GM19023 (cell line): Measurements from ENCODE around the gene OS9.
"Not testable (repeated sequence)": the region's sequence is repeated elsewhere in the genome, so short reads cannot be mapped to it uniquely, and the experiment has no call there.

ENCODE experiments used
- ATAC-seq: cut with Tn5 transposase; IDR thresholded peaks from one replicate; pipeline ENCODE4 v1.9.1; 2021; ENCODE audit warnings: mild to moderate bottlenecking, moderate library complexity; ENCODE audit not compliant: unreplicated experiment

Gene OS9

DNA sequence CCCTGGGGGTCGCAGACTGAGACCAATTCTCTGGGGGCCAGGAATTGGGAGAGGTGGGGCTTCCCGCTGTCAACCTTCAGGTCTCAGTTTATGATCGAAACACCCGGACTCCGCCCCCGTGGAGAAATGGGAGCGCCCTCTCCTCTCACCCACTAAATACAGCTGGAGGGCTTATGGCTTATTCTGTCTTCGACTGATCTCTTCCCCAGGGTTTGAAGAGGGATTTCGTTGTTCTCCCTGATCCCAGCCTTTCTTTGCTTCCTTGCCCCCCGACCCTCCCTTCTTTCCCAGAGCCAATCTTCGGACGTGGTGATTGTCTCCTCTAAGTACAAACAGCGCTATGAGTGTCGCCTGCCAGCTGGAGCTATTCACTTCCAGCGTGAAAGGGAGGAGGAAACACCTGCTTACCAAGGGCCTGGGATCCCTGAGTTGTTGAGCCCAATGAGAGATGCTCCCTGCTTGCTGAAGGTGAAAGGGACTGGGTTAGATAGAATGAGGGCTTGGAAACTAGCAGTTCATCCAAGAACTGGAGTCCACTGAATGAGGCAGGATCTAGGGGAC lies 607 bp downstream of the OS9 start:
- peak; percentile 3 for ATAC-seq

DNA sequence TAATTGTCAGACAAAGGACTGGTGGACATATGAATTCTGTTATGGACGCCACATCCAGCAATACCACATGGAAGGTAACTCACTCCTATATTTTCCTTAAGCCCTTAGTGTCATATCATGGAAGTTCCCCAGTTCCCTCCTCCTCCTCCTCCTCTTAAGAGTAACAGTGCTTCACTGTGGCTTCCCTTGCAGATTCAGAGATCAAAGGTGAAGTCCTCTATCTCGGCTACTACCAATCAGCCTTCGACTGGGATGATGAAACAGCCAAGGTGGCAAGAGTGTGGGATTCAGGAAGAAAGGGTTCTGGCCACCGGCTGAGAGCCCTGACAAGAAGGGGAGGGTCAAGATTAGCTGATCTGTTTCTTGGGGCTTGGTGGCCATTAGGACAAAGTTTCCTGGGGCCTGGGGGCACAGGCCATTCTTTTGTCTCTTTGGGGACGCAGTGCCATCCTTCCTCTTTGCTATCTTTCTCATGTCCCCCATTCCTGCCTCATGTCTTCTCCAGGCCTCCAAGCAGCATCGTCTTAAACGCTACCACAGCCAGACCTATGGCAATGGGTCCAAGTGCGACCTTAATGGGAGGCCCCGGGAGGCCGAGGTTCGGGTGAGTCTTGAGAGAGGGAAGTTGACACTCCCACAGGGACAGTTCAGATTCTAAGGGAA lies 2.0 kb downstream of the OS9 start:
- ATAC-seq, result no peak

DNA sequence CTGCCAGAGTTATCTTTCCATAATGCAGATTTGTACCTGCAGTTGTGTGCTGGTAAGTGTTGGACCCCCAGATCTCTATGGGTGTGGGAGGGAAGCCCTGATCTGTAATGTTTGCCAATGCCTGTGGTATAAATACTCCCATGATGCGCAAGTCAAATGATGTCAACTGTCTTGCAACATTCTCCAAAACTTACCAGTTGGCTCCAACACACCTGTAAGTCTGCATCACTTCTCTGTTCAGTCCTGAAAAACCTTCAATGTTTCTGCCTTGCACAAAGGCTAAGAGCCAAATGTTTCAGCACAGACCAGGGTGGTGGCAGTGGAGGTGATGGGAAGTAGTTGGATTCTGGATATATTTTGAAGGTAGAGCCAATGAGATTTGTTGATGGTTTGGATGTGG lies 3.1 kb downstream of the OS9 start:
- no peak for ATAC-seq

DNA sequence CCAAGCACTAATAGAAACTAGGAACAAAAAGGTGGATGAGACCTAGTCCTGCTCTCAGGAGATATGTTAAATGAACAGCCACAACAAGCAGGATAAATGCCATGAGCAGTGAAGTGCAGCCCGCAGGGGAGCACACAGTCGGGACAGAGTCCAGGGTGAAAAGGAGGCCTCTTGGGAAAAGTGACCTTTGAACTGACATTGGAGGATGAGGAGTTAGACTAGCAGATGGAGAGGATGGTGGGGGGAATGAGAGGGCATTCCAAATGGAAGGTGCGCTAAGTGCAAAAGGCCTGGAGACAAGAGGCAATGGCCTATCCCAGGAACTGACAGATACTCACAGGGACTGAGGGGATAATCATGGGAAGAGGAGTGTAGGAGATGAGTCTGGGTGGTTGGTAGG lies 4.5 kb downstream of the OS9 start:
- no peak for ATAC-seq

DNA sequence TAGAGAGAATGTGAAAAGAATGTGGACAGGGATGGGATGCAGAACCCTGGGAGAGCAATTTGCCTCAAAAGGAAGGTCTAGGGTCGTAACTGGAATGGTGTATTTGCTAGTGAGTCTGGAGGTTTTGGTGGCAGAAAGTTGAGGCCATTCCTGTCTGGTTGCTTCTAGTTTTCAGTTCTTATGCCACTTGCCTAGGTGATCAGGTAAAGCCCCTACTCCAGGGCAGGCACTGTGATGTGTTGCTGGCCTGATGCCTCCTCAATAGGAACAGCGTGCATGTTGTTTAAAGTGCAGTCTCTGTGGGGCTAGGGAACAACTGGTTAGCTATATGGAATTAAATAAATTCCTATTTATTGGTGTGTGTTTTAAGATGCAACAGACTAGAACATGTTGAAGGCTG lies 6.4 kb downstream of the OS9 start:
- ATAC-seq, result no peak

DNA sequence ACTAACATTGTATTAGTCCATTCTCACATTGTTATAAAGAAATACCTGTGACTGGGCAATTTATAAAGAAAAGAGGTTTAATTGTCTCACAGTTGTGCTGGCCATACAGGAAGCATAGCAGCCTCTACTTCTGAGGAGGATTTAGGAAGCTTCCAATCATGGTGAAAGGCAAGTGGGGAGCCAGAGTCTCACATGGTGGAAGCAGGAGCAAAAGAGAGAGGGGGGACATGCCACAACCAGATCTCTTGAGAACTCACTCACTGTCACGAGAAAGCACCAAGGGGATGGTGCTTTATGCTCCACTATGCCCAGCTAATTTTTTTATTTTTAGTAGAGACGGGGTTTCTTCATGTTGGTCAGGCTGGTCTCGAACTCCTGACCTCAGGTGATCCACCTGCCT lies 13.3 kb downstream of the OS9 start:
- no peak for ATAC-seq

DNA sequence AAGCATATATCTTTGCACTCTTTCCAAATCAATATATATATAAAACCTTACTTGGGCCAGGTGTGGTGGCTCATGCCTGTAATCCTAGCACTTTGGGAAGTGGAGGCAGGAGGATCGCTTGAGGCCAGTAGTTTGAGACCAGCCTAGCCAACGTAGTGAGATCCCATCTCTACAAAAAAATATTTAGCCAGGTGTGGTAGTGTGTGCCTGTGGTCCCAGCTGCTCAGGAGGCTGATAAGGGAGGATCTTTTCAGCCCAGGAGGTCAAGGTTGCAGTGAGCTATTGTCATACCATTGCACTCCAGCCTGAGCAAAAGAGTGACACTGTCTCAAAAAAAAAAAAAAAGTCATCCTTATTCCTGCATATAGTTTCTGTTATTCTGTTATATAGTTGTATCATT lies 14.4 kb downstream of the OS9 start:
- ATAC-seq, result no peak

DNA sequence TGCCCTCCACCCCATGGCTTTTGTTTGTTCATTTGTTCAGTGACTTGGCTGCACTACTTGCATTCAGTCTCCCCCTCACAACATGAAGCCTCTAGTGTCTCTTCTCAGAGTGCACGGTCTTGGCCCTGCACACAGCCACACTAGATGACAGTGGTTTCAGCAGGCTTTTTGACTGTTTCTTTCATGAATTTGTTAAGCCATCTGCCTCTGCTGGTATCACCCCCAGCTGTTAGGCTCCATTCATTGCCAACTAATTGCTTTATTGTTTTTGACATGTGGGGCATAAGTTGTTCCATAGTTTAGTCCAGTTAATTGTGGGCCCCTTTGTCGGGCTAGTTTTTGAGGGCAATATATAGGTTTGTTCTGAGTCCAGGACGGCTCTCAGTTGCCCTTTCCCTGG lies 18.8 kb downstream of the OS9 start:
- no peak for ATAC-seq

DNA sequence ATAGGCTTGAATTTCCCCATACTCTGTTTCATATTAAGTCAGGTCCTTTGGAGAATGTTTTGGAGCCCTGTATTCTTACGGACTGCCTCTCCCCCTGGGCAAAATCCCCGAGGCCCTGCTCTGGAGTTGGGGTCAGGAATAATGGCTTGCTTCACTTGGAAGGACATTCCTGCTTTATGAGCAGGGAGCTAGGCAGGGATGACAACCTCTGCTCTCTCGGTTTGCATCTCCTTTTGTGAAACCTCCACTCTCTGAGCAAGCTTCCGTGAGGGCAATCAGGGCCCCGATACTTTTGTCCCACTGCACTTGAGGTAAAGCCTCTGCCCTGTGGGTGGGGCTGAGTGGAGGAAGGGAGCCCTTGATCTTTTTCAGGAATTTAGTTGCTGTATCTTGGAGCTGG lies 19.3 kb downstream of the OS9 start:
- no peak for ATAC-seq

DNA sequence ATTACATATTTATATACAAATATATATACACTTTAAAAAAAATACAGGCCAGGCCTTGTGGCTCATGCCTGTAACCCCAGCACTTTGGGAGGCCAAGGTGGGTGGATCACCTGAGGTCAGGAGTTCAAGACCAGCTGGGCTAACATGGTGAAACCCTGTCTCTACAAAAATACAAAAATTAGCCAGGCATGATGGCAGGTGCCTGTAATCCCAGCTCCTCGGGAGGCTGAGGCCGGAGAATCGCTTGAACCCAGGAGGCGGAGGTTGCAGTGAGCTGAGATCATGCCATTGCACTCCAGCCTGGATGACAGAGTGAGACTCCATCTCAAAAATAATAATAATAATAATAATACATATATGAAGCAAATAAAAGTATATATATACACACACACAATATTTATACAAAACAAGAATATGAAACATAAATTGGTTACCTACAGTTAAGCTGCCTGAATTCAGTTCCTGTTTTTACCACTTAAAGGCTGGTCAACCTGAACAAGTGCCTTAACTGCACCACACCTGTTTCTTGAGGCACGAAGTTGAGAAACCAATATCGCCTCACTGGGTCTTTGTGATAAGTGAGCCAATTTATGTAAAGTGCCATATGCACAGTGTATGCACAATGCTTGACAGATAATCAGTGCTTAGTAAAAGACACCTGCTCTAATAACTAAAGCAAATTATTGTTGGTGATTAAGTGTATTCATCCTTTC lies 21.3 kb downstream of the OS9 start:
- ATAC-seq, result not testable (repeated sequence)

DNA sequence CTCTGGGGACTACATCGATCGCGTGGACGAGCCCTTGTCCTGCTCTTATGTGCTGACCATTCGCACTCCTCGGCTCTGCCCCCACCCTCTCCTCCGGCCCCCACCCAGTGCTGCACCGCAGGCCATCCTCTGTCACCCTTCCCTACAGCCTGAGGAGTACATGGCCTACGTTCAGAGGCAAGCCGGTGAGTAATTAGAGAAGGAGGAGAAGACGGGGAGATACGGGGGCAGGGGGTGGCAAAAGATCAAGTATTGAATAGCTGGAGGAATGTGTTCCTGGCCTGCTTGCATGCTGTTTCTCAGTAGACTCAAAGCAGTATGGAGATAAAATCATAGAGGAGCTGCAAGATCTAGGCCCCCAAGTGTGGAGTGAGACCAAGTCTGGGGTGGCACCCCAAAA lies 21.9 kb downstream of the OS9 start:
- no peak for ATAC-seq

DNA sequence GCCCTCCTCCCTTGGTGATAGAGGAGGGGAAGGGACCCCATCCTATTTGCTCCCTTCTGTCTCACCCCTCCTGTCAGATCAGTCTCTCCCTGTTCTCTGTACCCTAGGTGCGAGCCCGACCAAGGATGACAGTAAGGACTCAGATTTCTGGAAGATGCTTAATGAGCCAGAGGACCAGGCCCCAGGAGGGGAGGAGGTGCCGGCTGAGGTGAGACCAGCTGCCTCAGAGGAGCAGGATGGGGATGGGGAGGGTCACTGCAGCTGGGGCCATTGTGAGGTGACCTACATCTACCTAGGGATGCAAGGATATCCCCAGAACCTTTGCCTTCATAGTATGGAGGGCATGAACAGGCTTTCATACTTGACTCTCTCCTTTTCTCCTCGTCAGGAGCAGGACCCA lies 22.4 kb downstream of the OS9 start:
- ATAC-seq, result no peak

DNA sequence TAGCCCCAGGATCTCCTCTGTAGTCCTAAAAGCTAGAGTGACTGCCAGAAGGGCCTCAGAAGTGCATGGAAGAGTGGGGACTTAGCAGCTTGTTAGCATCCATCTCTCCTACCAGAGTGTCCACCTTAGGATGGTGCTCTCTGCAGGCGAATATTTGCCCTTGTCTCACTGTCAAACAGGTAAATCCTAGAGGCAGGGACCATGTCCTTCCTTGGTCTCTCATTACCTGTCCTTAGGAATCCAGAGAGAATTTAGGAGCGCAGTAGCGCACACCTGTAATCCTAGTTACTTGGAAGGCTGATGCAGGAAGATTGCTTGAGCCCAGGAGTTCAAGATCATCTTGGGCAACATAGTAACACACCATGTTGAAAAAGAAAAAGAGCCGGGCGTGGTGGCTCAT lies 23.2 kb downstream of the OS9 start:
- ATAC-seq, result no peak

DNA sequence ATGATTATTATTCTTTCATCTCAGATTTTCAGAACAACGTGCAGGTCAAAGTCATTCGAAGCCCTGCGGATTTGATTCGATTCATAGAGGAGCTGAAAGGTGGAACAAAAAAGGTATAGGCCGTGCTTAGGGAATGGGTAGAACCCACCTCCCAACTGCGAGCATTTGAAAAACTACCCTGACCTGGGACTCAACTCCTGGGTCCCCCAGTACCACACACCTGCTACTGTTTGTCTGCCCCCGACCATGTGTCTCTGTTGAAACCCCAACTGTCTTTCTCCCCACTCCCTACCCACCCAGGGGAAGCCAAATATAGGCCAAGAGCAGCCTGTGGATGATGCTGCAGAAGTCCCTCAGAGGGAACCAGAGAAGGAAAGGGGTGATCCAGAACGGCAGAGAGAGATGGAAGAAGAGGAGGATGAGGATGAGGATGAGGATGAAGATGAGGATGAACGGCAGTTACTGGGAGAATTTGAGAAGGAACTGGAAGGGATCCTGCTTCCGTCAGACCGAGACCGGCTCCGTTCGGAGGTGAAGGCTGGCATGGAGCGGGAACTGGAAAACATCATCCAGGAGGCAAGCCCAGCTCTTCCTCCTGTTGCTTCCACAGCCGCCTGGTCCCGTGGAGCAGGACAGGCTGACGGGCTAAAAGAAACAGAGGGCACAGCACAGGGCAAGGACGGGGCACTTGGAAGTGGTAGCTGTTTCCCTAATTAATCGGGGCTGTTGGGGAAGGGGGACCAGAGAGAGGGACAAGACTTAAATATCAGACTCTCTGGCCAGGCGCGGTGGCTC lies 24.1 kb downstream of the OS9 start:
- no peak for ATAC-seq

DNA sequence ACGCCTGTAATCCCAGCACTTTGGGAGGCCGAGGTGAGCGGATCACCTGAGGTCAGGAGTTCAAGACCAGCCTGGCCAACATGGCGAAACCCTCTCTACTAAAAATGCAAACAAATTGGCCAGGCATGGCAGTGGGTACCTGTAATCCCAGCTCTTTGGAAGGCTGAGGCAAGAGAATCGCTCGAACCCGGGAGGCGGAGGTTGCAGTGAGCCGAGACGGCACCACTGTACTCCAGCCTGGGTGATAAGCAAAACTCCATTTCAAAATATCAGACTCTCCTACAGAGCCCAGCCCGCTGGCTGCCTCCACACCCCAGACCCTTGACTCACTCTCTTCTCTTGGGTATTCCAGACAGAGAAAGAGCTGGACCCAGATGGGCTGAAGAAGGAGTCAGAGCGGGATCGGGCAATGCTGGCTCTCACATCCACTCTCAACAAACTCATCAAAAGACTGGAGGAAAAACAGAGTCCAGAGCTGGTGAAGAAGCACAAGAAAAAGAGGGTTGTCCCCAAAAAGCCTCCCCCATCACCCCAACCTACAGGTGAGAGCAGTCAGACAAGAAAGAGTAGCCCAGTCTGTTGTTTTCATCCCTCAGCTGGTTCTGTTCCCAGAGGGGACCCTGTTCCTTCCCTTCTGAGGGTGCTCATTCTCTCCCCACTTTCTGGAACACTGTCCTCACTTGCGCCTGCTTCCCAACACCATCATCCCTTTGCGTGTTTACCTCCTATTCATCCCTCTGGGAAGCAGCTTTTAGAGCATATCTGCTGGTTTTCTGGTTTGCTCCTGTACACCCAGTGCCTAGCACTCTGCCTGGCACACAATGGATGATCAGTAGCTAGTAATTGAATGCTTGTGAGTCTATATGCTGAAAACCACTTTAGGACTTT lies 25.0 kb downstream of the OS9 start:
- no peak for ATAC-seq

DNA sequence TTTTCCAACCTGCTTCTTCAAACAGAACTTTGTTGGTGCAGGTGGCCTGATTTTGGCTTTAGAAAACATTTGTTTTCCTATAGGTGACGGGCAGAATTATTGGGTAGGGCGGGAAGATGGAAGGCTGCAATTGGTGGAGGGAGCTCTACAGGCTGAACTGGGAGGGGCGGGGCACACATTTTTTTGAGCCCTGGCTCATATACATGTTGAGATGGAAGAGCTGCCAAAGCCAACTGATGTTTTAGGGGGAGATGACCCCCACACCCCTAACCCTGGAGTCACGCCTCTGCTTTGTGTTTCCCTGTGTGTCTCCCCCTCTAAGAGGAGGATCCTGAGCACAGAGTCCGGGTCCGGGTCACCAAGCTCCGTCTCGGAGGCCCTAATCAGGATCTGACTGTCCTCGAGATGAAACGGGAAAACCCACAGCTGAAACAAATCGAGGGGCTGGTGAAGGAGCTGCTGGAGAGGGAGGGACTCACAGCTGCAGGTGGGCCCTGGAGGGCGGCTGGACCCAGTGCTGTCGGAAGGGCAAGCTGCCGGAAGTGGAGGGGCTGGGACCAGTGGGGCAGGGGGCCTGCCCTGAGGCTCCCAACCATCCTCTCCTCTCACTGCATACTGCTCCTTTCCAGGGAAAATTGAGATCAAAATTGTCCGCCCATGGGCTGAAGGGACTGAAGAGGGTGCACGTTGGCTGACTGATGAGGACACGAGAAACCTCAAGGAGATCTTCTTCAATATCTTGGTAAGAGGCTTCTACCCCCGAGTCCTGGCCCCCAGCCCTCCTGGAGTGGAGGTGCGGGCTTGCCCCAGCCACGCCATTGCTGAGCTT lies 26.1 kb downstream of the OS9 start:
- ATAC-seq, result no peak

DNA sequence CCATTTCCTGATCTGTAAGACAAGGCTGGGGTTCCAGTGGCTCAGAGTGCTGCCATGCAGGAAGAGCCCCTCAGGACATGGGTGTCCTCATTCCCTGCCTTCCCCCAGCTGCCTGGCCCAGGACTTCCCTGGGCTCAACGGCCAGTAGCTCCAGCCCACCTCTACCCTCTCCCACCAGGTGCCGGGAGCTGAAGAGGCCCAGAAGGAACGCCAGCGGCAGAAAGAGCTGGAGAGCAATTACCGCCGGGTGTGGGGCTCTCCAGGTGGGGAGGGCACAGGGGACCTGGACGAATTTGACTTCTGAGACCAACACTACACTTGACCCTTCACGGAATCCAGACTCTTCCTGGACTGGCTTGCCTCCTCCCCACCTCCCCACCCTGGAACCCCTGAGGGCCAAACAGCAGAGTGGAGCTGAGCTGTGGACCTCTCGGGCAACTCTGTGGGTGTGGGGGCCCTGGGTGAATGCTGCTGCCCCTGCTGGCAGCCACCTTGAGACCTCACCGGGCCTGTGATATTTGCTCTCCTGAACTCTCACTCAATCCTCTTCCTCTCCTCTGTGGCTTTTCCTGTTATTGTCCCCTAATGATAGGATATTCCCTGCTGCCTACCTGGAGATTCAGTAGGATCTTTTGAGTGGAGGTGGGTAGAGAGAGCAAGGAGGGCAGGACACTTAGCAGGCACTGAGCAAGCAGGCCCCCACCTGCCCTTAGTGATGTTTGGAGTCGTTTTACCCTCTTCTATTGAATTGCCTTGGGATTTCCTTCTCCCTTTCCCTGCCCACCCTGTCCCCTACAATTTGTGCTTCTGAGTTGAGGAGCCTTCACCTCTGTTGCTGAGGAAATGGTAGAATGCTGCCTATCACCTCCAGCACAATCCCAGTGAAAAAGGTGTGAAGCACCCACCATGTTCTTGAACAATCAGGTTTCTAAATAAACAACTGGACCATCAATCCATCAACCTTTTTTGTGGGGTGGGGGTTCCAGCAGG lies 27.0 kb downstream of the OS9 start:
- no peak for ATAC-seq

DNA sequence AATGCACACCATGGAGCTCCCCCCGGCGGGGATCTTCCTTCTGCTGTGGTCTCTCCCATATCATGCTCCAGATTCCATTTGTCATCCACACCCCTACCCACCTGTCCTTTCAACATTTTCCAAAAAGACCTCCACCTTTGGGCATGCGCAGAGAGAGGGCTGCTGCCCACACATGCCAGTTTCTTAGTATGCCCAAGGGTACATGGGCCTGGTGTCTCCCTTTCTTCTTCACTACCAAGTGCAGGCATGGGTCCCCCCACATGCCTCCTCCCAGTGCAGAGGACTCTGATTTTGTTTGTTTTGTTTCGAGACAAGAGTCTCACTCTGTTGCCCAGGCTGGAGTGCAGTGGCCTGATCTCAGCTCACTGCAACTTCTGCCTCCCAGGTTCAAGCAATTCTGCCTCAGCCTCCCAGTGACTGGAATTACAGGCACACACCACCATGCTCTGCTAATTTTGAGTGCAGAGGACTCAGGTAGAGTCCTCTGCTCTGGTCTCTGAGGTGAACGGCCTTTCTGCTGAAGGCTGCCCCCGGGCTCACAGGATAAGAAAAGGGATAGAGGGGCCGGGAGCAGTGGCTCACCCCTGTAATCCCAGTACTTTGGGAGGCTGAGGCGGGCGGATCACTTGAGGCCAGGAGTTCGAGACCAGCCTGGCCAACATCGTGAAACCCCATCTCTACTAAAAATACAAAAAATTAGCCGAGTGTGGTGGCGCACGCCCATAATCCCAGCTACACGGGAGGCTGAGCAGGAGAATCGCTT lies 28.1 kb downstream of the OS9 start:
- ATAC-seq, result not testable (repeated sequence)
